Measurements from ENCODE around the gene UTP4. TPM values are rescaled to one million over a fixed set of nuclear protein-coding genes. Genes with fewer than 3 reads are reported as not detected.
"Not testable (repeated sequence)": the region's sequence is repeated elsewhere in the genome, so short reads cannot be mapped to it uniquely, and the experiment has no call there.

The UTP4 gene
- polyA plus RNA-seq, 1 donor: 37.2 TPM

DNA sequence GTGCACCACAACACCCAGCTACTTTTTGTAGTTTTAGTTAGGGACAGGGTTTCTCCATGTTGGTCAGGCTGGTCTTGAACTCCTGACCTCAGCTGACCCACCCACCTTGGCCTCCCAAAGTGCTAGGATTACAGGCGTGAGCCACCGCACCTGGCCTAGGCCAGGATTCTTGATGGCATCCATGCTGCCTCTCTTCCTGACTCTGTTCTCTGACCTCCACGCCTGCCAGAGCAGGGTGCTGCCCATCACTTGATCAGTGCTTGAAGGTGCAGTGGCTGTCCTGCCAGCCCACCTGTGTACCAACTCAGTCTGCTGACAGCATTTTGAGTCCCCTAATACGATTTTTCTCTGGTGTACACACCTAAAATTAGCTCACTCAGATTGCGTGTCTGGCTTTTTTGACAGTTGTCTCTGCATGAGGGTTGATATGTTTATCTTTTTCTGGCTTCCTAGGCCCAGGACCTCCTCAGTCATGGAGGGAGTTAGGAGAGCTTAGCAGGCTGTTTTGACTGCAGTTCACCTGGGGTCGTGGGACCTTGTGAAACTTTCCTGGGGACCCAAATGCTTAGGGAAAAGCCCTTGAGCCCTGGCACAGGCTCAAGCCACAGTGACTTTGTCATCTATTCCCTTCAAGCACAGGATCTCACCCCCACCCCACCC, 21.1 kb upstream of the UTP4 start:
- no peak for DNase-seq

DNA sequence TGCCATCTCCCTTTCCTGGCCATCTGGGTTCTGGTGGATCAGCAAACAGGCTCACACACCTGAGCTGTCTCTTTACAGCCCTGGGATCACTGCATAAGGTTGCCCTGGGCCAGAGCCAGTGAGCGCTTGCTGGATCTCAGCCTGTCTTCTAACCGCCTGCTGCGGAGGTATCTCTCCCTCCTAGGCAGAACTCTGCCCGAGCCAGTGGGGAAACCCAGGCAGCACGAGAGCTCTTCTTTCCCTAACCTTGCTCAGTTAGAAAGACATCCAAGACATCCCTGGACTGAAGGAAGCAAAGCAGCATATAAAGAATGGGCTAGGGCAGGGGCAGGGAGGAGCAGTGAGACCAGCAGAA, 20.6 kb upstream of the UTP4 start:
- DNase-seq: no peak

DNA sequence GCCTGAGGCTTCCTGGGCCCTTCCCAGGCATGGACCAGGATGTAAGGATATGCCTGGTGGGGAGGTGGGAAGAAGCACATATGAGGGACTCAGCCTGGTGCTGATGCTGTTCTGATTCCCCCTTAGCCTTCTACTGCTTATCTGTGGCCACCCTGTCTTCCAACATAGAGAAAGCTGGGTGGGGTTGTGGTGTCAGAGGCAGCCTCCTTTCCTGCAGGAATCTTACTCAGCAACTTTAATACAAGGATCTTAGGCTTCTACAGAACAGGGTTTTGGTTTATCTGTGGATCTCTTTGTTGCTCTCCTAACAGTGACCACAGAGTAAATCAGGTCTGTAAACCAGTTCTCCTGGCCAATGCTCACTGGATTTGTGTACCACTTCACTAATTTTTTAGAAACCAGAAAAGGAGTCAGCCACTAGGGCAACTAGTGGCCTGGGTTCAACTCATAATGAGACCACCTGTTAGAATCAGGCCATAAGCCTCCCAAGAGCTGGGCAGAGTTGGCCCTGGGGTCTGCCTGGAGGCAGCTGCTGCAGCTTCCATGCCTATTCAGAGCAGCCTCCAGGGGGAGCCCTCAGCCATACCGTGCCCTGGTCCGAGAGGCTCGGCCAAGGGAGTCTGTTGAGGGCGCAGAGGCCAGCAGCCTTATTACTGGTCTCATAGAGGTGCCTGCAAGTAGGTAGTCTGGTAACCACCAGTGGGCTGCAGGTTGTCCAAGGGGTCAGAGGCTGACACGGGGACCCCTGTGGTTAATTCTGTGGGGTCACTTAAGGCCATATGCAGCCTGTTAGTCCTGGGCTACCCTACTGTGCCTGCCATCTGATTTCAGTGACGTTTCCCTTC, 19.9 kb upstream of the UTP4 start:
- DNase-seq: no peak

DNA sequence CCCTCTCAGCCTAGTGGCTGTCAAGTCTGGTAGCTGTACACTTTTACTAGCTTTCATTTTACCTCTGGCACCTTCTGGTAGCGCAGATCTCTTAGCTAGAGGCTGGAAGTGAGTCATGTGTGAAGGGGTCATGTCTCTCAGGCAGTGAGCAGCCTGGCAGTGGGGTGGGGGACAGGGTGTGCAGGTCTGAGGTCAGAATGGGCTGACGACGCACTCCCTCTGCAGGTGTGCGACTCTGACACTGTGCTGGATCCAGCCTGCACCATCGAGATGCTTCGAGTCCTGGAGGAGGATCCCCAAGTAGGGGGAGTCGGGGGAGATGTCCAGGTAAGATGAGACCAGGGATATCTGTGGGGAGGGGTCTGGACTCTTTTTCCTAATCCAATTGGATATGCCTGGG, 19.2 kb upstream of the UTP4 start:
- no peak for DNase-seq

DNA sequence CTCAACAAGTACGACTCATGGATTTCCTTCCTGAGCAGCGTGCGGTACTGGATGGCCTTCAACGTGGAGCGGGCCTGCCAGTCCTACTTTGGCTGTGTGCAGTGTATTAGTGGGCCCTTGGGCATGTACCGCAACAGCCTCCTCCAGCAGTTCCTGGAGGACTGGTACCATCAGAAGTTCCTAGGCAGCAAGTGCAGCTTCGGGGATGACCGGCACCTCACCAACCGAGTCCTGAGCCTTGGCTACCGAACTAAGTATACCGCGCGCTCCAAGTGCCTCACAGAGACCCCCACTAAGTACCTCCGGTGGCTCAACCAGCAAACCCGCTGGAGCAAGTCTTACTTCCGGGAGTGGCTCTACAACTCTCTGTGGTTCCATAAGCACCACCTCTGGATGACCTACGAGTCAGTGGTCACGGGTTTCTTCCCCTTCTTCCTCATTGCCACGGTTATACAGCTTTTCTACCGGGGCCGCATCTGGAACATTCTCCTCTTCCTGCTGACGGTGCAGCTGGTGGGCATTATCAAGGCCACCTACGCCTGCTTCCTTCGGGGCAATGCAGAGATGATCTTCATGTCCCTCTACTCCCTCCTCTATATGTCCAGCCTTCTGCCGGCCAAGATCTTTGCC, 18.0 kb upstream of the UTP4 start:
- DNase-seq: no peak

DNA sequence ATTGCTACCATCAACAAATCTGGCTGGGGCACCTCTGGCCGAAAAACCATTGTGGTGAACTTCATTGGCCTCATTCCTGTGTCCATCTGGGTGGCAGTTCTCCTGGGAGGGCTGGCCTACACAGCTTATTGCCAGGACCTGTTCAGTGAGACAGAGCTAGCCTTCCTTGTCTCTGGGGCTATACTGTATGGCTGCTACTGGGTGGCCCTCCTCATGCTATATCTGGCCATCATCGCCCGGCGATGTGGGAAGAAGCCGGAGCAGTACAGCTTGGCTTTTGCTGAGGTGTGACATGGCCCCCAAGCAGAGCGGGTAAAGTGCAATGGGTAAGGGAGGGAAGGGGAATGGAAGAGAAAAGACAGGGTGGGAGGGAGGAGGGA, 17.5 kb upstream of the UTP4 start:
- DNase-seq: no peak

DNA sequence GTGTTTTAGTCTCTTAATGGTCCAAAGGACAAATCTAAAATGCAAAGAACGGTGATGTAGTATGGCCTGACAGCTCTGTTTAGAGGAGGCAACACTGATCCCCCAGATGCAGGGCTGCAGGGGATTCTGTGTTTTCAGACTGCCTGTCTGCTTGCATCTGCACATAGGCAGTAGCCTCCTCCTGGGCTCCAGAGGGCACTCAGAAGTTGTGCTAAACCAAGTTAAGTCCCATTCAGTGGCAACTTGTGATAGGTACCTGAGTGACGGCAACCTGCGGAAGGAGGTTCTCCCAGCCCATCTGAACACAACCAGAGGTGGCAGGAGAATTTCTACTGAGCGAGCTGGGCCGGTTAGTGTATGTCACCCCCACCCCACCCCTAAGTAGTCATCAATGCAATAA, 17.1 kb upstream of the UTP4 start:
- DNase-seq: no peak

DNA sequence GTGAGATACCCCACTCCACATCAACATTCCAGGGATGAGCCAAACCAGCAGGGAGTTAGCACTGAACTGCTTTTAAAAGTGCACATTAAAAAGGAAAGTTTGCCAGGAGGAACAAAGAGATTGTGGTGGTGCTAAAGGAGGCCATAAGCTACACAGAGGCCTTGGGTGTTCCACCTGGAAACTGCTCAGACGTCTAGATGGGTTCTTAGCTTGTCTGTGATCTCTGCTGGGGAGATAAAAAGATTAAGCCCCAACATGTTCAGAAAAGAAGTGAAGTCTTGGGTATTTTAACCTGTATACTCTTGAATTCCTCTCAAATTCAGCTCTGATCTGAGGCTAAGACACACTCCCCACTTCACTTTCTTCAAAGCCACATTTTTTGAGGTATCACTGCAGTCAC, 16.6 kb upstream of the UTP4 start:
- no peak for DNase-seq

DNA sequence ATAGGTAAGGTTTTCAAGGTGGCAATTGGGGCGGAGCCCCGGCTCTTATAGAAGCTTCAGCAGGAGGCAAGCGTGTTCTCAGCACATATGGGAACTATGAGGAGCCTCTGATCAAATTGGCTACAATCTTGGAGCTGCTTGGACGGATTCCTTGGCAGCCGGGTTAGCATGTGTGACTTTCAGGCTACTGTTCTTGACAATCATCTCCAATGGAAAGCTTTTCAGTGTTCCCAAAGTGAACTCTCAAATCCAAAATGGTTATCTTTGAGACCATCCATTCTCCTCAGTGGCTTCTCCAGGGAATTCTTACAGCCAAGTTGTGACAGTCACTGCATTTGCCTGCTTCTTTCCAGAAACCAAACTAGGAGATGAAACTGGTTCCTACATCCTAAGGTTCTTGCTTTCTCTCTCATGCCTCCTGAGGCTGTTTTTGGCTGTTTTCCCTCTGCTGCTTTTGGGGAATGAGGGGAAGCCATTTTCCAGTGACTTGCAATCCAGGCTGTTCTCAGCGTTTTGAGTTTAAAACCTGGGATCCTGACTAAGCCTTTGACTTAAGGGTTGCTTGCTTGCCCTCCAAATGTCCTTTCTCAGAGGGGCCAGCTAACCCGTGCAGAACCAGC, 16.1 kb upstream of the UTP4 start:
- no peak for DNase-seq

DNA sequence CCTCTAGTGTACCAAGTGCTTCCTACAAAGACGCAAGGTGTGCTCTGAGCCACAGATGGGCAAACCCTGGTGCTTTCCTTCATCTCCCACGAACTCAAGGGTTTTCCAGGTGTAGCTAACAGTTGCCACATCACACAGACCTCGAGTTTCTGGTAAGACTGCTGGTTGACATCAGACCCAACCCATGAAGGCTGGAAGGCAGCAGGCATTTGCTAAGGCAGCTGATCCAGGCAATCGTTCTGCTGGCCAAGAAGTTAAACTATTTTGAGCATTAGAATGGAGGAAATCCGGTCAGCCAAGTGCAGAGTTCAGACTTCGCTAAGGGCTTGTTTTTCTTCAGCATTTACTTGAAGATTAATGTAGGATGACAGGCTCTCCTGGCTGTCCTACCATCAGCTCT, 15.5 kb upstream of the UTP4 start:
- DNase-seq: no peak

DNA sequence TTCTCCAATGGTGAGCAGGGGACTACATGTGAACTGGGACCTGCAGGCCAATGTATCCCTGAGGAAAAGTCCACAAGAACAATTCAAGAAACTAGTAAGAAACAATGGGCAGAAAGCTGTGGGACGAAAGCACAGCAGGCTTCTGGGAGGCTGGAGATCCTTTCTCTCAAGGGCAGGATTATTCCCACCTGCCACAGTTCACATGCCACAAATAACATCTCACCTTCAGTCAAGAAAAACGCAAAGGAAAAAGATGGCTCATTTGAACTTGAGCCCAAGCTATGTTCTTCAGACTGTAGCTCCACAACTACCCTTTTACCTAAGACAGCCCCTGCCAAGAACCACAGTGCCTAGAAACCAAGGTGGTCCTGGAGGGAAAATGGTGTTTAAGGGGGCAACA, 14.0 kb upstream of the UTP4 start:
- DNase-seq: no peak

DNA sequence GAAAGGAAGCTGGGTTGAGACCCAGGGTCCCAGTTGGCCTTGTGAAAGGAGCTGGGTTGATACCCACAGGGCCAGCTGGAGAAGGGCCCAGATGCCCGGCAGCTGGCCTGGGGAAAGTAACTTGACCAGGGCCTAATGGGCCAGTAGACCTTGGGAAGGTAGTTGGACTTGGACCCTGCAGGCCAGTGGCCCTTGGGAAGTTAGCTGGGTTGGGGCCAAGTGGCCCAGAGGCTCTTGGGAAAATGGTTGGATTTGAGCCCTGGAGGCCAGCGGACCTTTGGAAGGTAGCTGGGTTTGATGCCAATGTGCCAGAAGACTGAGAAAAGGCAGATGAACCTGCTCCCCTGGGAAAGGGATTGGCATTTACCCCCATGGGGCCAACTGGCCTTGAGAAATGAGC, 13.5 kb upstream of the UTP4 start:
- no peak for DNase-seq

DNA sequence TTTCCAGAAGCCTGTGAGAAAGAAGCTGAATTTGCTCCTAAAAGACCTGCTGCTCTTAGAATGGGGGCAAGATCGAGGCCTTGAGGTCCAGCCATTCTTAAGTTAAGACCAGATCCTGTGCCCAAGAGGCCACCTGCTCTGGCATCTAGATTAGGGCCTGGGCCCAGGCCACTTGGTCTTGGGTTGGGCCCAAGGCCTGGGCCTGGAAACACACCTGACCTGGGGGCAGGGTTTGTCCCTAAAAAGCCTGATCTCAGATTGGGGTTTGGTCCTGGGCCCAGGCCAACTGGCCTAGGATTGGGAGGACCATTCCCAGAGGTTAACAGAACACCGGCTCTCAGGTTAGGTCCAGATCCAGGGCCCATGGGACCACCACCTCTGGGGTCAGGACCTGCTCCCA, 12.9 kb upstream of the UTP4 start:
- DNase-seq: no peak

DNA sequence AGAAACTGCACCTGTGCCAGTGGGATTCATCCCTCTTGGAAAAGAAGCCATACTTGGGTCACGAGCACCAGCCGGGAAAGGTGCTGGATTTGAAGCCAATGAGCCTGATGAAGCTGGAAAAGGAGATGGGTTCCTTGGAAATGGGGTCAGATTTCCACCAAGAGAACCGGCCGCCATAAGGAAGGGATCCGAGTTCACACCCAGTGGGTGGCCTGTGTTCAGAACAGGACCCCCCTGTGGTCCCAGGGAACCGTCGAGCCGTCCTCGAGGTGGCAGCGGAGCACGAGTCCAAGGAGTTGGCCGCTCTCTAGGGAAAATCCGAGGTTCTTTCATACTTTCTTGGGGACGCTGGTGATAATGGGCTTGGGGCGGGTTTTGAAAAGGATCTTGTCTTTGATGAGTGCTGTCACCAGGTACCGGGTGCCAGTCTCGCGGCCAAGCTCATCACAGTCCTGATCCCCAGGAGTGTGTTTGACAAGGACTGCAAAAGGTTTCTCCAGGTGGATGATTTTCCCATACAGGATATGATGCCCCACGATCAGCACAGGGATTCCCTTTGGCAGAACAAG, 12.3 kb upstream of the UTP4 start:
- no peak for DNase-seq

DNA sequence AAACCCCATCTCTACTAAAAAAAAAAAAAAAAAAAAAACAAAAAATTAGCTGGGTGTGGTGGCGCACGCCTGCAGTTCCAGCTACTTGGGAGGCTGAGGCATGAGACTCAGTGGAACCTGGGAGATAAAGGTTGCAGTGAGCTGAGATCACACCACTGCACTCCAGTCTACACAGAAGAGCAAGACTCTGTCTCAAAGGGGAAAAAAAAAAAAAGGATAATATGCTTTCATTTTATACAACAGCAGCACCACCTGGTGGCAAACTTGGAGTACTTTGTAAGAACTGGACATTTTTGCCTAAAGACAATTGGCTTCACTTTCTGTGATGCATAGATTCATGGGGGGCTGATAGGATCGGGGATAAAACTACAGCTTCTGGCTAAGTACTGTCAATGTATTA, 8.5 kb upstream of the UTP4 start:
- no peak for DNase-seq

DNA sequence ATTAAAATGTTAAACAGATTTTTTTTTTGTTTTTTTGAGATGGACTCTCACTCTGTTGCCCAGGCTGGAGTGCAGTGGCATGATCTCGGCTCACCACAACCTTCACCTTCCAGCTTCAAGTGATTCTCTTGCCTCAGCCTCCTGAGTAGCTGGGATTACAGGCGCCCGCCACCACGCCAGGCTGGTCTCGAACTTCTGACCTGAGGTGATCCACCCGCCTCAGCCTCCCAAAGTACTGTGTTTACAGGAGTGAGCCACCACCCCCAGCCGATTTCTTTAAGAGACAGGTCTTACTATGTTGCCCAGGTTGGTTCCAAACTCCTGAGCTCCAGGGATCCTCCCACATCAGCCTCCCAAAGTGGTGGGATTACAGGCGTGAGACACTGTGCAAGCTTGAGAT, 8.0 kb upstream of the UTP4 start:
- not testable (repeated sequence) for DNase-seq

DNA sequence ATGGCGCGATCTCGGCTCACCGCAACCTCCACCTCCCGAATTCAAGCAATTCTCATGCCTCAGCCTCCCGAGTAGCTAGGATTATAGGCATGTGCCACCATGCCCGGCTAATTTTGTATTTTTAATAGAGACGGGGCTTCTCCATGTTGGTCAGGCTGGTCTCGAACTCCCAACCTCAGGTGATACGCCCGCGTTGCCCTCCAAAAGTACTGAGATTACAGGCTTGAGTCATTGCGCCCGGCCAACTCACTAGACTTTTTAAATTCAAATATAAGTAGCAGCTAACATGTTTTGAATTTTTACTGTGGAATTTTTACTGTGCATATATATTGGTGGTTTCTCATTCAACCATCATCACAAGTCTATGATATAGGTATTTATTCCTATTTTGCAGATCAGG, 7.5 kb upstream of the UTP4 start:
- not testable (repeated sequence) for DNase-seq

DNA sequence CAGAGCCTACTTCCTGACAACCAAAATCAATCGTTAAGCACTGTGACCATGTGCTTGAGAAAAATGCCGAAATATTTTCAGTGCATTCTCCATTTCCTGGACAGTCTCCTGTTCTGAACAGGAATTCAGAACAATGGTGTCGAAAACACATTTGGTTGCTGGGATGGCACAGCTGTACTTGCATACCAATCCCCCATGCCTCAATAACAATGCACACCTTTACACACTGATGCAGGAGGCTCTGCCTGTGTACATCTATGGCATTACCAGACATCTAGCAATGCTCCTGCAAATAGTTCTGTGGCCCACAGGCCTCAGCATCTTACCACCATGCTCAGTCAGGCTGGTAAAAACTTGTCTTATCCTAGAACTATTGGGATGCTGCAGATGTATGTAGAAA, 6.2 kb upstream of the UTP4 start:
- no peak for DNase-seq

DNA sequence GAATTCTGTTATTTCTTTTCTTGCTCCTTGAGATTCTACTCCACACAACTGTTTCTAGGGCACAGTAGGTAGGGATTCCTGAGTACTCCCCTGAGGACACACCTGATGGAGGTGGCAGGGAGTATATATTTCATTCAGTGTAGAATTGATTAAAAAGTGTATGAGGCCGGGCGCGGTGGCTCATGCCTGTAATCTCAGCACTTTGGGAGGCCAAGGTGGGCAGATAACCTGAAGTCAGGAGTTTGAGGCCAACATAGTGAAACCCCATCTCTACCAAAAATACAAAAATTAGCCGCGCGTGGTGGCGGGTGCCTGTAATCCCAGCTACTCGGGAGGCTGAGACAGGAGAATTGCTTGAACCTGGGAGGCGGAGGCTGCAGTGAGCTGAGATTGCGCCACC, 5.6 kb upstream of the UTP4 start:
- not testable (repeated sequence) for DNase-seq

DNA sequence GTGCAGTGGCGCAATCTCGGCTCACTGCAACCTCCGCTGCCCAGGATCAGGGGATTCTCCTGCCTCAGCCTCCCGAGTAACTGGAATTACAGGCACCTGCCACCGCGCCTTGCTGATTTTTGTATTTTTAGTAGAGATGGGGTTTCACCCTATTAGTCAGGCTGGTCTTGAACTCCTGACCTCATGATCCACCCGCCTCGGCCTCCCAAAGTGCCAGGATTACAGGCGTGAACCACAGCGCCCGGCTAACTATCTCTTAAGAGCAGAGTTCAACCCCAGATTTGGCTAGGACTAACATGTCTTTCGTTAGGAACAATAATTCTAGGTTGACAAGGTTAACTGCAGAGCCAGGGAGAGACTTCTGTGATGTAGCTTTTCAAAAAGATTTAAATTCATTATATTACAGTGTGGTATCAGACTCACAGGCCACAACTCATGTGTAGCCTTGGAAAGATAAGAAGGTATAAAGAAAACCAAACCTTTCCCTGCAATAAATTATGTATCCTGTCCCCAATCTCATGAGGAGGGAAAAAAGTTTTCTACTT, 4.4 kb upstream of the UTP4 start:
- no peak for DNase-seq

DNA sequence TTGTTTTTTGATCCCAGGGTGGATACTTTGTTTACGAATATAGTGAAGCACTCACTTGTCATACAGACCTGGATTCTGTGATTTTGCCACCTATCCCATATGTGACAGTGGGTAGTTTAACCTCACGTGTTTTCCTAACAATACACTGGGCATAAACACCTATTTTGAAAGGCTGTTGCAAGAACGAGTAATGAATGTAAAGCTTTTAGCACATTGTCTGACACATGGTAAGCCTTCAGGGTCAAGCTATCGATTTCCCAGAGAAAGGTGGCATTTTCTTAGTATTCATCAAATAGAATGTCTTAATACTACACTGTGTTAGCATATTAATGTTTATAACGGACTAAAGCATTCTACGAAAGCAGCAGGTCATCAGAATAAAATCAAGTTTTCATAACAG, 2.0 kb upstream of the UTP4 start:
- DNase-seq: no peak

DNA sequence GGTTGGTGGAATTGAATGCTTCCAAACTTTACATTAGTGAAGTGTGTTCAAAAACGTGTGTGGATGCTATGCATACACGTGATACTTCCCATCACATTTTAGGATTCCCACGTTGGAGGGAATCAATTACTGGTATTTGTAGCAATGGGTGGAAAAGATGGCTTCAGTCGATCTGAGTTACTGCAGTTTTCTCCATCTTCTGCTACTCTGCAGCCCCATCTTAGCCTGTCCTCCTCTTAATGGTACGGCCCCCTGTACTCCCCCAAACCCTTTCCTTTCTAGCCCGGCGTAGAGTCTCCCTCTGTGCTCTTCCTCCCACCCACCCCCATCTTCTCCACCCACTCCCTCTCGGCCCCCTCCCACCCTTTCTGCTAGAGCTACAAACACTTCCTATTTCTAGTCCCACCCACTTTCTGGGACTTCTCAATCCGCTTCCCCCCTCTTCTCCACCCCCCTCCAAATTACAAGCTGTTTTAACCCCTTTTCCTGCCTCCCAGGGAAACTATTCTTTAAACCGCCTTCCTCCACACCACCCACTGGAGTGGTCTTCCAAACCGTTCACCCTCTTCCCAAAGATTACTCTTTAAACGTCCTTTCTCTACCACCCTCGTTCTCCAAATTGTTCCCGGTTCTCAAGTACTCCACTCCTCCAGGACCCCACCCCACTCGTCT, 1.1 kb upstream of the UTP4 start:
- peak; percentile 47 for DNase-seq

All from hindlimb muscle (tissue), 1 donor.